ENCODE measurements around the gene WNT5B. TPM values are rescaled to one million over a fixed set of nuclear protein-coding genes. Genes with fewer than 3 reads are reported as not detected.

The WNT5B gene
- total and polyA plus RNA-seq, 2 of the 4 experiments (the other 2 are of a cell fraction), result 83.7 to 102 TPM

DNA sequence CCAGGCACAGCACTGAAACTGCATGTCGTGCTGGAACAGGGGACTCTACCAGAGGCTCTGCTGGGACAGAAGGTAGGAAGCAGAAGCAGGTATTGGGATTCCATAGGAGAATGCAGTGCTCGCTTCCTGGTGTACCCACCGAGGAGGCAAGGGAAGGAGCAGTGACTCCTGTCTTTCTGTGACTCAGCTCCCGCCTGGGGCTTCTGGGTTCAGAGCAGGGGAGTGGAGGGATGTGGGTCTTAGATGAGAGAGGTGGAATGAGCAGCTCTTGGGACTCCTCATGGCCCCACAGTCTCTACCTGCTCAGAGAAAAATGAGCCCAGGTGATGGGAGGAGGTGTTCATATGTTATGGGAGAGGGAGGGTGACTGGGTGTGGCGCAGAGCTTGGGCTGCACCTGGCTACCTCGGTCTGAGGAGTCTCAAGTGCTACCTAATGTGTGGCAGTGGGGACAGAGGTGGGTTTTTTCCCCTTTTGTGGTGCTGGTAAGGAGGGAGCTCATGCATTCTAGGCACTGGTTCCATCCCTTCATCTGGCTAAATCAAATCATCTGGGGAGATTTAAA lies 26.3 kb downstream of the WNT5B start:
- no peak for ATAC-seq (ENCODE audit: low read depth)
- Histone ChIP-seq H3K4me2 (ENCODE audit: low read depth, low read length) (no peak overlapping the region), H4K91ac (ENCODE audit: insufficient read depth, low read depth, low read length) (no peak overlapping the region), H3K27ac (ENCODE audit: insufficient read depth, low read length) (no peak overlapping the region), H2BK20ac (ENCODE audit: low read depth, low read length) (no peak overlapping the region), H2BK15ac (ENCODE audit: low read depth, low read length) (no peak overlapping the region), H2BK120ac (ENCODE audit: low read depth, low read length) (no peak overlapping the region), H2AK9ac (replicated peaks; ENCODE audit: low read depth, low read length, poor library complexity) (no peak overlapping the region), H3K4ac (ENCODE audit: low read depth, low read length) (no peak overlapping the region), H3K4me3 (ENCODE audit: insufficient read depth, low read depth, low read length) (no peak overlapping the region), H3K9me1 (ENCODE audit: insufficient read depth, low read length) (no peaks in the 10 kb centered on the region), H4K20me1 (ENCODE audit: insufficient read depth, low read length) (peaks cover 10% of the 10 kb centered on the region; the same call in 1 of the 2 replicates), H3K18ac (ENCODE audit: low read depth, low read length) (no peak overlapping the region), H2BK5ac (ENCODE audit: low read depth, low read length, poor library complexity, severe bottlenecking) (no peak overlapping the region), H4K5ac (ENCODE audit: low read depth, low read length) (no peak overlapping the region), H3K14ac (replicated peaks; ENCODE audit: low read depth, low read length) (no peak overlapping the region), H4K8ac (ENCODE audit: low read depth in 2 of 2, low read length in 2 of 2) (no peak overlapping the region), H2AFZ (replicated peaks; ENCODE audit: low read length, poor library complexity) (no peak overlapping the region), H3K79me1 (ENCODE audit: low read depth in 1 of 2, low read length in 2 of 2) (no peaks in the 10 kb centered on the region; a peak in 1 of 4 replicates), H3K23ac (ENCODE audit: low read depth, low read length) (no peak overlapping the region), H3K9me3 (ENCODE audit: control insufficient read depth, insufficient read depth, low read length) (no peaks in the 10 kb centered on the region), H3K4me1 (ENCODE audit: control insufficient read depth, insufficient read depth, low read length) (peaks cover 2% of the 10 kb centered on the region; the same call in 1 of the 2 replicates), H3K36me3 (ENCODE audit: control insufficient read depth, insufficient read depth, low read length) (no peaks in the 10 kb centered on the region), H2AK5ac (ENCODE audit: low read depth, low read length) (no peak overlapping the region), H3K27me3 (ENCODE audit: control insufficient read depth, insufficient read depth, low read length) (no peaks in the 10 kb centered on the region), H3K56ac (ENCODE audit: extremely low read depth, insufficient read depth, low read length) (no peak overlapping the region), H3K9ac (ENCODE audit: low read depth, low read length) (no peak overlapping the region)
- TF ChIP-seq BHLHE40 (IDR thresholded peaks at IDR 0.05; ENCODE audit: low read depth, low read length), result no peak
- in situ Hi-C loops (cut with MboI; ENCODE audit: low sequenced_read_pairs), result loop anchor here (10.0 to 25.0 kb wide), 2 partner anchors 369 to 632 kb away; no protein-coding TSS in a partner anchor
- ChIA-PET CTCF (interaction anchor here (0.6 to 0.9 kb wide), 2 partner anchors 45 to 136 kb away, joined by 3 read pairs; no protein-coding TSS in a partner anchor), POLR2A (ENCODE audit: unreplicated experiment) (no interaction called here)
- DNase-seq, result no peak
- intact Hi-C loops (cut with micrococcal nuclease), result no loop called here
- BruUV-seq (replicated peaks), result no TSS peak
- no CpG with 5 or more reads among the region's 6 CpGs for WGBS, 2 experiments (ENCODE audit: extremely low coverage in 2 of 2, insufficient read length in 1 of 2)
- dilution Hi-C loops (cut with HindIII; ENCODE audit: low sequenced_read_pairs, unreplicated experiment), result no loop called here
